Endothelial cell of umbilical vein (primary cell): Measurements from ENCODE around the gene RTP3. TPM values are rescaled to one million over a fixed set of nuclear protein-coding genes. Genes with fewer than 3 reads are reported as not detected.
A peak's percentile ranks its signal among the peaks of the same experiment; 100 is the strongest.

Experiments
- BruUV-seq: library from RNA; stranded (reverse); fragments of 400-500 nt; replicated peaks from 2 replicates; lab custom pipeline; 2021; lab: Mats Ljungman, UMichigan
- CTCF ChIA-PET: fragments of 300-600, 350-600 bp; sonication (Branson Sonifier 250); formaldehyde crosslinking; loops from one replicate; lab custom pipeline; 2021; ENCODE audit warnings: antibody characterized with exemption, inconsistent platforms; lab: Charles Lee
- POLR2A ChIA-PET: fragments of 300-600, 350-600 bp; sonication (Branson Sonifier 250); formaldehyde crosslinking; loops from one replicate; lab custom pipeline; 2021; ENCODE audit warnings: antibody characterized with exemption, inconsistent platforms; lab: Charles Lee
- DNase-seq: peaks from one replicate; pipeline ENCODE4 v3.0.0-alpha.2; 2011; ENCODE audit warnings: low read depth, low spot score
- FAIRE-seq: peaks from 2 replicates; lab custom pipeline; 2011; peaks lifted over from hg19 to GRCh38; lab: Jason Lieb, UNC
- H2AFZ ChIP-seq: 2 replicates; pipeline ENCODE4 v1.6.0; 2012; ENCODE audit warnings: low read depth, low read length, control low read depth, inconsistent platforms
- H3K27ac ChIP-seq: 2 replicates; pipeline ENCODE4 v1.5.1; 2011; ENCODE audit warnings: low read depth, mild to moderate bottlenecking, control low read depth, low read length, moderate library complexity; ENCODE audit not compliant: insufficient read depth
- H3K27me3 ChIP-seq, 2 experiments: 2 replicates each; pipeline versions ENCODE4 v1.6.0 to v1.6.1; 2011; ENCODE audit warnings: low read length in 2 of 2, mixed read lengths in 1 of 2; ENCODE audit not compliant: control insufficient read depth in 2 of 2, insufficient read depth in 2 of 2
- H3K36me3 ChIP-seq, 2 experiments: 2 replicates in 1 of 2; 3 replicates in 1 of 2; pipeline ENCODE4 v1.5.1; 2011; ENCODE audit warnings: low read length in 2 of 2, mild to moderate bottlenecking in 1 of 2, moderate library complexity in 1 of 2; ENCODE audit not compliant: control insufficient read depth in 2 of 2, insufficient read depth in 2 of 2; ENCODE audit errors: extremely low read depth in 1 of 2
- H3K4me1 ChIP-seq: 3 replicates; pipeline ENCODE4 v1.5.1; 2011; ENCODE audit warnings: mild to moderate bottlenecking, low read length; ENCODE audit not compliant: control insufficient read depth, insufficient read depth; ENCODE audit errors: extremely low read depth
- H3K4me2 ChIP-seq: 2 replicates; pipeline ENCODE4 v1.6.1; 2011; ENCODE audit warnings: low read length, control low read depth, mixed read lengths; ENCODE audit not compliant: insufficient read depth
- H3K4me3 ChIP-seq, 3 experiments: fragments of 200-600 bp in 1 of 3; sonication (generic), shearing (Covaris generic) in 1 of 3; replicated peaks in 1 of 3; 2 replicates each; pipeline ENCODE4 v1.5.1; 2011 to 2016; ENCODE audit warnings: control low read depth in 3 of 3, low read length in 3 of 3, mild to moderate bottlenecking in 2 of 3, inconsistent platforms in 1 of 3, low read depth in 1 of 3, moderate library complexity in 1 of 3; ENCODE audit not compliant: insufficient read depth in 1 of 3
- H3K79me2 ChIP-seq: 2 replicates; pipeline ENCODE4 v1.6.0; 2012; ENCODE audit warnings: low read length, inconsistent platforms; ENCODE audit not compliant: control insufficient read depth, insufficient read depth
- H3K9ac ChIP-seq: replicated peaks from 2 replicates; pipeline ENCODE3; 2011; ENCODE audit warnings: low read length, control low read depth; ENCODE audit not compliant: insufficient read depth; ENCODE audit errors: extremely low read depth
- H3K9me1 ChIP-seq: replicated peaks from 3 replicates; pipeline ENCODE4 v1.6.0; 2011; ENCODE audit warnings: mild to moderate bottlenecking, low read length; ENCODE audit not compliant: control insufficient read depth, insufficient read depth; ENCODE audit errors: extremely low read depth
- H3K9me3 ChIP-seq: replicated peaks from 2 replicates; pipeline ENCODE4 v1.5.1; 2012; ENCODE audit warnings: low read length, inconsistent platforms; ENCODE audit not compliant: control insufficient read depth, insufficient read depth
- H4K20me1 ChIP-seq: replicated peaks from 2 replicates; pipeline ENCODE3; 2011; ENCODE audit warnings: mild to moderate bottlenecking, low read length; ENCODE audit not compliant: control insufficient read depth, insufficient read depth; ENCODE audit errors: extremely low read depth
- CTCF ChIP-seq, 2 donors: IDR thresholded peaks; 1 replicate in 1 of 2; 2 replicates in 1 of 2; pipeline ENCODE4 v1.5.1; 2011; ENCODE audit warnings: low read length in 2 of 2, mild to moderate bottlenecking in 2 of 2, moderate library complexity in 2 of 2, control low read depth in 1 of 2, inconsistent platforms in 1 of 2, low read depth in 1 of 2; ENCODE audit not compliant: insufficient read depth in 1 of 2; ENCODE audit errors: extremely low read depth in 1 of 2
- FOS ChIP-seq: IDR thresholded peaks from 2 replicates; pipeline ENCODE4 v1.6.1; 2011; ENCODE audit warnings: mild to moderate bottlenecking, low read length, moderate library complexity, borderline replicate concordance; ENCODE audit not compliant: insufficient read depth
- GATA2 ChIP-seq: IDR thresholded peaks from 2 replicates; pipeline ENCODE4 v1.7.0; 2011; ENCODE audit warnings: low read depth, mild to moderate bottlenecking, moderate library complexity, mixed read lengths, low read length; ENCODE audit not compliant: insufficient read length, insufficient read depth
- JUN ChIP-seq: IDR thresholded peaks from 2 replicates; pipeline ENCODE4 v1.6.1; 2011; ENCODE audit warnings: borderline replicate concordance, low read depth; ENCODE audit not compliant: insufficient read length, insufficient read depth
- MAX ChIP-seq: IDR thresholded peaks from 2 replicates; pipeline ENCODE4 v1.6.1; 2011; ENCODE audit not compliant: insufficient read depth, insufficient read length
- POLR2A ChIP-seq: IDR thresholded peaks from 2 replicates; pipeline ENCODE4 v1.6.1; 2012; ENCODE audit warnings: low read depth, mild to moderate bottlenecking, control low read depth, low read length
- dilution Hi-C: fragments of 300-500 bp; cut with MboI; formaldehyde crosslinking; loops from one replicate; pipeline ENCODE4 v1.15.0; 2019; ENCODE audit warnings: low sequenced_read_pairs; ENCODE audit not compliant: extremely low pct_ligation_motif_present
- intact Hi-C: fragments of 100-400 bp; cut with micrococcal nuclease; formaldehyde crosslinking; loops from one replicate; pipeline ENCODE4 v1.10.0; 2022
- polyA plus RNA-seq, 4 experiments: library from polyadenylated mRNA; depleted of rRNA in 3 of 4; stranded (reverse) in 3 of 4; unstranded in 1 of 4; fragments of >200 nt; gene quantifications; 2 replicates each; pipeline versions ENCODE4 v1.2.1 to v1.2.3, GENCODE V29; 2011 to 2012; ENCODE audit warnings: missing spikeins in 1 of 4
- total RNA-seq: library from RNA; stranded (reverse); gene quantifications from 2 replicates; pipeline ENCODE4 v1.2.3, GENCODE V29; 2021

The RTP3 gene
- total and polyA plus RNA-seq, 2 donors (not counting 3 experiments of a cell fraction or from before 2014, with no cell fraction given), result 0.06 TPM; not detected in 1

- POLR2A ChIA-PET, result no interaction called here
- dilution Hi-C loops, result no loop called here
Measured at GRCh38 chr3:46490338-46491084, 7.3 kb upstream of the RTP3 start.

More at GRCh38 chr3:46490338-46491084, 7.3 kb upstream of the RTP3 start:
- CTCF ChIA-PET, result interaction anchor here (1.1 to 4.9 kb wide), 8 partner anchors 8 to 140 kb away, joined by 4 to 260 read pairs (median 35); partner anchors contain the start of genes LRRC2 and RTP3
- H4K20me1 ChIP-seq, result no peaks in the 10 kb centered on the region
- FAIRE-seq, result no peak
- intact Hi-C loops, result no loop called here
- TF ChIP-seq POLR2A (no peak), MAX (no peak), FOS (no peak), GATA2 (no peak), CTCF (IDR thresholded peaks at IDR 0.05; ENCODE audit: extremely low read depth in 1 of 2, insufficient read depth in 1 of 2, low read depth in 1 of 2, low read length in 2 of 2) (no peak), JUN (no peak)
- H3K4me2 ChIP-seq, result no peak overlapping the region
- no peaks in the 10 kb centered on the region for H3K9me1 ChIP-seq
- H3K4me1 ChIP-seq, result peaks cover 2% of the 10 kb centered on the region
- peak overlapping the region; percentile 67 for H2AFZ ChIP-seq
- BruUV-seq, result no TSS peak
- H3K36me3 ChIP-seq, result no peaks in the 10 kb centered on the region
- H3K9me3 ChIP-seq, result no peaks in the 10 kb centered on the region
- H3K4me3 ChIP-seq, result no peak overlapping the region
- H3K27me3 ChIP-seq, result peaks cover 2 to 7% of the 10 kb centered on the region in 2 experiments
- no peak for DNase-seq
- H3K9ac ChIP-seq, result no peak overlapping the region
- H3K27ac ChIP-seq, result no peak overlapping the region
- no peaks in the 10 kb centered on the region for H3K79me2 ChIP-seq
